Activated CD4-positive, alpha-beta T cell treated with anti-CD3 and anti-CD28 coated beads, Interleukin-2, amount 50 U/mL, for 48 hours (primary cell): ENCODE measurements around the gene CFAP410.

Experiments
- DNase-seq, 2 experiments: peaks; one replicate each; pipeline ENCODE4 v3.0.0-alpha.2; 2020

The CFAP410 gene

GRCh38 chr21:44329971-44330681 lies 9.1 kb downstream of the CFAP410 start:
- DNase-seq = no peak

GRCh38 chr21:44329086-44329889 lies 9.9 kb downstream of the CFAP410 start:
- no peak for DNase-seq

- DNase-seq = no peak
Measured at GRCh38 chr21:44328242-44328895, 10.8 kb downstream of the CFAP410 start.

- DNase-seq = no peak
Measured at GRCh38 chr21:44327603-44327974, 11.6 kb downstream of the CFAP410 start.

- DNase-seq = no peak
Measured at GRCh38 chr21:44326716-44327602, 12.2 kb downstream of the CFAP410 start.

GRCh38 chr21:44326272-44326647 lies 12.9 kb downstream of the CFAP410 start:
- DNase-seq = no peak

GRCh38 chr21:44325386-44326271 lies 13.6 kb downstream of the CFAP410 start:
- no peak for DNase-seq

GRCh38 chr21:44324854-44325107 lies 14.4 kb downstream of the CFAP410 start:
- DNase-seq = no peak

- no peak for DNase-seq
Measured at GRCh38 chr21:44324106-44324853, 14.9 kb downstream of the CFAP410 start.

- no peak for DNase-seq
Measured at GRCh38 chr21:44323591-44323990, 15.6 kb downstream of the CFAP410 start.

- no peak for DNase-seq
Measured at GRCh38 chr21:44322621-44323325, 16.4 kb downstream of the CFAP410 start.

GRCh38 chr21:44321846-44322450 lies 17.2 kb downstream of the CFAP410 start:
- no peak for DNase-seq

GRCh38 chr21:44320847-44321246 lies 18.3 kb downstream of the CFAP410 start:
- DNase-seq = no peak

- DNase-seq = no peak
Measured at GRCh38 chr21:44319407-44320065, 19.7 kb downstream of the CFAP410 start.

GRCh38 chr21:44318489-44319285 lies 20.5 kb downstream of the CFAP410 start:
- no peak for DNase-seq

GRCh38 chr21:44317871-44318270 lies 21.3 kb downstream of the CFAP410 start:
- no peak for DNase-seq

- no peak for DNase-seq
Measured at GRCh38 chr21:44317241-44317782, 21.9 kb downstream of the CFAP410 start.

- no peak for DNase-seq
Measured at GRCh38 chr21:44316277-44316900, 22.8 kb downstream of the CFAP410 start.
